ENCODE measurements around the gene FCN3. TPM values are rescaled to one million over a fixed set of nuclear protein-coding genes. Genes with fewer than 3 reads are reported as not detected.

FCN3 gene
- total and polyA plus RNA-seq, 2 experiments from 2014 or later, result 0.81 to 3.6 TPM

- no peak overlapping the region for H3K27ac ChIP-seq
- DNase-seq (ENCODE audit: low read depth in 1 of 2, low spot score in 1 of 2), result no peak
- no peaks in the 10 kb centered on the region for H3K36me3 ChIP-seq
- peaks cover 17% of the 10 kb centered on the region for H3K4me1 ChIP-seq (ENCODE audit: low read depth)
- H3K9me3 ChIP-seq (ENCODE audit: low read depth), result no peaks in the 10 kb centered on the region
- H3K27me3 ChIP-seq, result no peaks in the 10 kb centered on the region
- H3K4me3 ChIP-seq, result no peak overlapping the region
- TF ChIP-seq CTCF (IDR thresholded peaks at IDR 0.05; ENCODE audit: low read depth, low read length), result no peak
Observed at GRCh38 chr1:27346991-27347624, 27.5 kb downstream of the FCN3 start.

- TF ChIP-seq CTCF (IDR thresholded peaks at IDR 0.05; ENCODE audit: low read depth, low read length), result no peak
- H3K27ac ChIP-seq, result no peak overlapping the region
- H3K4me1 ChIP-seq (ENCODE audit: low read depth), result peaks cover 24% of the 10 kb centered on the region
- H3K36me3 ChIP-seq, result no peaks in the 10 kb centered on the region
- no peaks in the 10 kb centered on the region for H3K27me3 ChIP-seq
- no peak for DNase-seq (ENCODE audit: low read depth in 1 of 2, low spot score in 1 of 2)
- no peaks in the 10 kb centered on the region for H3K9me3 ChIP-seq (ENCODE audit: low read depth)
- no peak overlapping the region for H3K4me3 ChIP-seq
Observed at GRCh38 chr1:27346357-27346756, 28.3 kb downstream of the FCN3 start.

GRCh38 chr1:27345272-27345671 lies 29.4 kb downstream of the FCN3 start:
- Histone ChIP-seq H3K4me1 (ENCODE audit: low read depth) (peaks cover 24% of the 10 kb centered on the region), H3K27ac (no peak overlapping the region), H3K9me3 (ENCODE audit: low read depth) (no peaks in the 10 kb centered on the region), H3K4me3 (no peak overlapping the region), H3K36me3 (no peaks in the 10 kb centered on the region), H3K27me3 (no peaks in the 10 kb centered on the region)
- no peak for DNase-seq (ENCODE audit: low read depth in 1 of 2, low spot score in 1 of 2)
- TF ChIP-seq CTCF (IDR thresholded peaks at IDR 0.05; ENCODE audit: low read depth, low read length), result no peak

- no peak overlapping the region for H3K27ac ChIP-seq
- no peaks in the 10 kb centered on the region for H3K9me3 ChIP-seq (ENCODE audit: low read depth)
- DNase-seq (ENCODE audit: low read depth in 1 of 2, low spot score in 1 of 2), result no peak
- no peaks in the 10 kb centered on the region for H3K27me3 ChIP-seq
- peaks cover 28% of the 10 kb centered on the region for H3K4me1 ChIP-seq (ENCODE audit: low read depth)
- H3K36me3 ChIP-seq, result no peaks in the 10 kb centered on the region
- no peak for TF ChIP-seq CTCF (IDR thresholded peaks at IDR 0.05; ENCODE audit: low read depth, low read length)
- no peak overlapping the region for H3K4me3 ChIP-seq
Observed at GRCh38 chr1:27343639-27344025, 31.0 kb downstream of the FCN3 start.

GRCh38 chr1:27342778-27343638 lies 31.6 kb downstream of the FCN3 start:
- Histone ChIP-seq H3K27ac (peak overlapping the region; percentile 76), H3K4me1 (ENCODE audit: low read depth) (peaks cover 29% of the 10 kb centered on the region), H3K4me3 (no peak overlapping the region), H3K27me3 (no peaks in the 10 kb centered on the region), H3K9me3 (ENCODE audit: low read depth) (no peaks in the 10 kb centered on the region), H3K36me3 (no peaks in the 10 kb centered on the region)
- no peak for TF ChIP-seq CTCF (IDR thresholded peaks at IDR 0.05; ENCODE audit: low read depth, low read length)
- DNase-seq (ENCODE audit: low read depth in 1 of 2, low spot score in 1 of 2), result peak in 1 of 2 donors; percentile 65

Measured in cardiac muscle cell (in vitro differentiated cells and primary cell).